ENCODE results near the gene FATE1. TPM values are rescaled to one million over a fixed set of nuclear protein-coding genes. Genes with fewer than 3 reads are reported as not detected.

FATE1 gene
- total RNA-seq, 2 experiments from 2014 or later, result not detected

- Histone ChIP-seq H3K27me3 (ENCODE audit: control insufficient read depth in 1 of 2, insufficient read depth in 2 of 2, low read length in 2 of 2) (no peaks in the 10 kb centered on the region), H3K27ac (ENCODE audit: low read depth in 1 of 2, low read length in 2 of 2) (no peak overlapping the region), H3K9me3 (ENCODE audit: control insufficient read depth in 1 of 2, insufficient read depth in 1 of 2, low read length in 2 of 2) (no peaks in the 10 kb centered on the region), H3K4me1 (ENCODE audit: insufficient read depth, low read length) (no peaks in the 10 kb centered on the region), H3K4me3 (ENCODE audit: low read length) (no peak overlapping the region), H3K36me3 (ENCODE audit: insufficient read depth, low read length) (no peaks in the 10 kb centered on the region)
- no peak for TF ChIP-seq CTCF (IDR thresholded peaks at IDR 0.05)
- Mint-ChIP-seq H3K36me3 (ENCODE audit: low read depth) (no peaks in the 10 kb centered on the region), H3K27me3 (no peaks in the 10 kb centered on the region), H3K4me1 (ENCODE audit: low read depth) (no peaks in the 10 kb centered on the region), H3K27ac (no peak overlapping the region), H3K4me3 (no peak overlapping the region), H3K9me3 (no peaks in the 10 kb centered on the region)
- CTCF ChIA-PET, result no interaction called here
- no peak for DNase-seq
- POLR2A ChIA-PET, result no interaction called here
- no peak for ATAC-seq (ENCODE audit: poor library complexity)
- intact Hi-C loops (cut with DNase I, micrococcal nuclease), result no loop called here
These were observed 11.7 kb upstream of the FATE1 start for GRCh38 chrX:151704041-151704663.

- Mint-ChIP-seq H3K27ac (no peak overlapping the region), H3K4me3 (no peak overlapping the region), H3K9me3 (no peaks in the 10 kb centered on the region), H3K4me1 (ENCODE audit: low read depth) (no peaks in the 10 kb centered on the region), H3K36me3 (ENCODE audit: low read depth) (no peaks in the 10 kb centered on the region), H3K27me3 (no peaks in the 10 kb centered on the region)
- ATAC-seq (ENCODE audit: poor library complexity) (no peak), DNase-seq (no peak)
- intact Hi-C loops (cut with DNase I, micrococcal nuclease), result no loop called here
- H3K9me3 ChIP-seq (ENCODE audit: control insufficient read depth in 1 of 2, insufficient read depth in 1 of 2, low read length in 2 of 2), result no peaks in the 10 kb centered on the region
- CTCF ChIA-PET, result no interaction called here
- H3K4me1 ChIP-seq (ENCODE audit: insufficient read depth, low read length), result no peaks in the 10 kb centered on the region
- no peak overlapping the region for H3K4me3 ChIP-seq (ENCODE audit: low read length)
- no peak for TF ChIP-seq CTCF (IDR thresholded peaks at IDR 0.05)
- H3K27ac ChIP-seq (ENCODE audit: low read depth in 1 of 2, low read length in 2 of 2), result no peak overlapping the region
- H3K36me3 ChIP-seq (ENCODE audit: insufficient read depth, low read length), result no peaks in the 10 kb centered on the region
- H3K27me3 ChIP-seq (ENCODE audit: control insufficient read depth in 1 of 2, insufficient read depth in 2 of 2, low read length in 2 of 2), result no peaks in the 10 kb centered on the region
- POLR2A ChIA-PET, result no interaction called here
These were observed 7.0 kb upstream of the FATE1 start for GRCh38 chrX:151708821-151709220.

GRCh38 chrX:151710457-151710856 is 5.4 kb upstream of the FATE1 start:
- Mint-ChIP-seq H3K27ac (no peak overlapping the region), H3K27me3 (no peaks in the 10 kb centered on the region), H3K4me1 (ENCODE audit: low read depth) (no peaks in the 10 kb centered on the region), H3K9me3 (no peaks in the 10 kb centered on the region), H3K4me3 (no peak overlapping the region), H3K36me3 (ENCODE audit: low read depth) (no peaks in the 10 kb centered on the region)
- Histone ChIP-seq H3K27ac (ENCODE audit: low read depth in 1 of 2, low read length in 2 of 2) (no peak overlapping the region), H3K4me3 (ENCODE audit: low read length) (no peak overlapping the region), H3K4me1 (ENCODE audit: insufficient read depth, low read length) (no peaks in the 10 kb centered on the region), H3K9me3 (ENCODE audit: control insufficient read depth in 1 of 2, insufficient read depth in 1 of 2, low read length in 2 of 2) (no peaks in the 10 kb centered on the region), H3K36me3 (ENCODE audit: insufficient read depth, low read length) (no peaks in the 10 kb centered on the region), H3K27me3 (ENCODE audit: control insufficient read depth in 1 of 2, insufficient read depth in 2 of 2, low read length in 2 of 2) (no peaks in the 10 kb centered on the region)
- CTCF ChIA-PET, result no interaction called here
- intact Hi-C loops (cut with DNase I, micrococcal nuclease), result no loop called here
- DNase-seq, result no peak
- POLR2A ChIA-PET, result no interaction called here
- no peak for TF ChIP-seq CTCF (IDR thresholded peaks at IDR 0.05)
- ATAC-seq (ENCODE audit: poor library complexity), result no peak

Measured in CD4-positive, alpha-beta T cell (primary cell).